Stimulated activated CD4-positive, alpha-beta T cell treated with anti-CD3 and anti-CD28 coated beads, Interleukin-2, amount 100 ng/mL, for 24 hours (primary cell): ENCODE data around the gene SLC6A9.

ENCODE experiments used
- DNase-seq, 2 donors: peaks; one replicate each; pipeline ENCODE4 v3.0.0-alpha.2; 2020

SLC6A9 gene

DNA sequence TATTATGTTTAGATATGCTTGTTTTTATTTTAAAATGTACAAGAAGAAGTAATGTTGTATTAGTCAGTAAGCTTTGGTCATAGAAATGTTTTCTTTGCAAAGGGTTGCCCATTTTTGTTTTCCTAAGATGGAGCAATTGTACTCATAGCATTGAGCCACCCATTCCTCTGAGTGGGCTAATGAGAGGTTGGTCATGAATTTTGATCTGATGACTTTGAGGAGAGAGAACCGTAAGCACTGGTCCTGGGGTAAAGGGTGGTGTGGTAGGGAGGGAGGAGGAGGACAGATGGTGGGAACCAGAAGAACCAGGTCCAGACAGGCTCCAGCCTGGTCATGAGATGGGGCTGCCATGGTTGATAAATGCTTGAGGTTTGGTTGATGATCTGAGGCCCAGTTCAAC, 15.9 kb upstream of the SLC6A9 start:
- DNase-seq: no peak

DNA sequence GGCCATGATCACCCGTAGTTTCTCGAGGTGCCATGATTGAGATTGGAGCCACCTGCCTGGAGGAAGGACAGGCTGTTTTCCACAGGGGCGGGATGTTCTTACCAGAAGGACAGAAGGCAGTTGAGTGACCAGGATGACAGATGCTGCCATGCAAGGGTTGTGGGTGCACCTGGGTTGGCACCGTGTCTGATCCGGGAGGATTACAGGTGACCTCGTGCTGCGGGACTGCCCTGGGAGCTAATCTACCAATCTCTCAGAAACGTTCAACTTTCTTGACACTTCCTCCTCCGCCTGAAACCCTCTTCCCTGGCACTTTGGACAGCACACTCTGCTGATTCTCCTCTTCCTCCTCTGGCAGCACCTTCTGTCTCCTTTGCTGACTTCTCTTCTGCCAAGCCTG, 13.8 kb upstream of the SLC6A9 start:
- no peak for DNase-seq

- DNase-seq: no peak
These were observed 13.0 kb upstream of the SLC6A9 start for GRCh38 chr1:44044071-44044801.

DNA sequence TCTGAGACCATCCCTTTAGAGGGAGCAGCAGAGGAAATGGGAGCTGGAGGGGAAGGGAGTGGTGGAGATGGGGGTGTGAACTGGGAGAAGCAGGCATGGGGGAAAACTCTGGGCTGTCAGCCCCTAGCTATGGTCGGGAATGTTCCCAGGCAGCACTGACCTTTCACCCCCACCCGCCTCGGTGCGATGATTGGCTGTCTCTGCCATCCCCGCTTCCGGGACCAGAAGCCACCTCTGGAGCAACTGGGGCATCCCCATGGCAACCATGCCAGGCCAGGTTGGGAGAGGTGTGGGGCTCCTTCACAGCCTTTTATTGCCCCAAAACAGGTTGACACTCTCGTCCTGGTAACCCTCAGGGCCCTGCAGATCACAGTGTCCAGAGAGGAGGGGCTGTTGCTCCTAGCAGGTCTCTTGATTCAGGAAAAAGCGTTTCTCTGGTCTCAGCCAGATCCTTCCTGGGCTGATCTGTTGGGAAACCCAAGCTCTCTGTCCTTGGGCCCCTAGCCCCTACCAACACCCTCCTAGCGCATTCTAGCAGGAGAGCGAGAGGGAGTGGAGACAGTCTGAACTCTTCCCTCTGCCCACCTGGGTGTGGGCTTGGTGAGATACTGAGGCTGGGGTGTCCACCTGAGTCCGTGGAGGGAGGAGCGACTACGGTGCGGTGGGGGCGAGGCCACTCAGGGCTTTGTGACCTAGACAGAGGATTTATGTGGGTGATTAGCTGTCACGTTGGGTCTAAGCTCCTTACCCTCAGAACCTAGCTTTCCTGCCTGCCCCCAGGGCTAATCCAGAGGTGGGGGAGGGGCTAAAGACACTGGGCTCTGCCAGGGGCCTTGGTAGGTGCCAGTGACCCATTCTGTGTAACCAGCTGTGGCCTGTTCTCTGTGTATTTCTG, 12.2 kb upstream of the SLC6A9 start:
- DNase-seq: no peak

DNA sequence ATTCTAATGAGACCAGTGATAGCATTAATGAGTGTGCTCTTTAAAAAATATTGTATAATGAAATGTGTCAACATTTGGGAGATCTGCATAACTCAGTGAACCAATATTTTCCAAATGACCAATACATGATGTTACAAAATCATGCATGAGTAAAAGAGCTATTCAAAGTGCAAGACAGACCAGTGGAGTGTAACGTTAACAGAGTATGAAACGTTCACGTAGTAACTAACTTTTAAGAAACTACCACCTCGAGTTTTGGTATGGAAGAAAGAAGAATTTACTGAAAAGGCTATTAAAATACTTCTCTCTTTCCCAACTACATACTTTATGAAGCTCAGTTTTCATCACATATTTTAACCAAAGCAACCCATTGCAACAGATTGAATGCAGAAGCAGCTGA, 9.6 kb upstream of the SLC6A9 start:
- no peak for DNase-seq

DNA sequence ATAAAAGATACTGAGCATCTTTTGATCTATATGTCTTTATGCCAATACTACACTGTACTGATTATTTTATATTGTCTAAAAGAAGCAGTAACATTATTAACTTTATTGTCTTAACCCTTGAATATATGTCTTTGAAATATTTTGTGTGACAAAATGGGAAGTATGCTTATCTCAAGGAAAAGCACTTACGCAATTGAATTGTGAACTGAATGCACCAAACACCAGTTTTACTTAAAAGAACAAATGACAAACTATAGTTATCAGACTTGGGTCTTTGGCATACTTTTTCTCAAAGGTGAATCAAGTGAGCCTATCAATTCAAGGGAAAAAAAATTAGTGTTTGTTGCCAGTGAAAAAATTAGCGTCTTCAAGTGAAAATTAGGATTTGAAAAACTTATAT, 9.2 kb upstream of the SLC6A9 start:
- DNase-seq: no peak

DNA sequence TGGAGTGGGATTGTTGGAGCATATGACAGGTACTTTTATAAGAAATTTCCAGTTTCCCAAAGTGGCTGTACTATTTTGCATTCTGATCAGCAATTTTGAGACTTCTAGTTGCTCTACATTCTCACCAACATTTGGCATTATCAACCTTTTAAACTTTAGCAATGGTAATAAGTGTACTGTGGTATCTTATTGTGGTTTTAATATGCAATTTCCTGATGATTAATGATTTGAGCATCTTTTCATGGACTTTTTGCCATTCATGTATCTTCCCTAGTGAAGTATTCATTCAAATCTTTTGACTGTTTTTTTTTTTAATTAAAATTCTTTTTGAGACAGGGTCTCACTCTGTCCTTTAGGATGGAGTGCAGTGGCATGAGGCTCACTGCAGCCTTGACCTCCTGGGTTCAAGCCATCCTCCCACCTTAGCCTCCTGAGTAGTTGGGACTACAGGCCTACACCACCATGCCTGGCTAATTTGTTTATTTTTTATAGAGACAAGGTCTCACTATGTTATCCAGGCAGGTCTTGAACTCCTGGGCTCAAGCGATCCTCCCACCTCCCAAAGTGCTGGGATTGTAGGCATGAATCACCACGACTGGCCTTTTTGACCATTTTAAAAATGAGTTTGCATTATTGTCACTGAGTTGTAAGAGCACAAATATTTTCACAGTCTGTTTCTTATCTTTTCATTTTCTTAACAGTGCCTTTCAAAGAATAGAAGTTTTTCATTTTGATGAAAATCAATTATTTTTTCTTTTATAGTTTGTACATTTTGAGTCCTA, 7.8 kb upstream of the SLC6A9 start:
- DNase-seq: no peak

DNA sequence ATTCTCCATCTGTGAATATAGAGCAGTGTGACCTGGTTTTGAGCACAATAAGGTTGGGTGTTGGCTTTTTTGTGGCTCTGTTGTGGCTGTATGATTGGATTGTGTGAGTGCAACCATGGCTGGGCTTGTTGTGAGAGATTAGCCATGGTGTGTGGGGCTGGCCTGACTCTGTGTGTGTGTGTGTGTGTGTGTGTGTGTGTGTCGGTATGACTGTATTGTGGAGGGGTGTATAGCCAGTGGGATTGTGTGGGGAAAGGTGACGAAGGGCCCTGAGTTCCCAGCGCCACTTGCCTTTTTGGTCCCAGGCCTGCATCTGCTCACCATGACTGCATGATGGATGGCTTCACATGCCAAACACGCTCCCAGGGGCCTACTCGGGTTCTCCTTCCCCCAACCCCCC, 5.9 kb upstream of the SLC6A9 start:
- DNase-seq: no peak

DNA sequence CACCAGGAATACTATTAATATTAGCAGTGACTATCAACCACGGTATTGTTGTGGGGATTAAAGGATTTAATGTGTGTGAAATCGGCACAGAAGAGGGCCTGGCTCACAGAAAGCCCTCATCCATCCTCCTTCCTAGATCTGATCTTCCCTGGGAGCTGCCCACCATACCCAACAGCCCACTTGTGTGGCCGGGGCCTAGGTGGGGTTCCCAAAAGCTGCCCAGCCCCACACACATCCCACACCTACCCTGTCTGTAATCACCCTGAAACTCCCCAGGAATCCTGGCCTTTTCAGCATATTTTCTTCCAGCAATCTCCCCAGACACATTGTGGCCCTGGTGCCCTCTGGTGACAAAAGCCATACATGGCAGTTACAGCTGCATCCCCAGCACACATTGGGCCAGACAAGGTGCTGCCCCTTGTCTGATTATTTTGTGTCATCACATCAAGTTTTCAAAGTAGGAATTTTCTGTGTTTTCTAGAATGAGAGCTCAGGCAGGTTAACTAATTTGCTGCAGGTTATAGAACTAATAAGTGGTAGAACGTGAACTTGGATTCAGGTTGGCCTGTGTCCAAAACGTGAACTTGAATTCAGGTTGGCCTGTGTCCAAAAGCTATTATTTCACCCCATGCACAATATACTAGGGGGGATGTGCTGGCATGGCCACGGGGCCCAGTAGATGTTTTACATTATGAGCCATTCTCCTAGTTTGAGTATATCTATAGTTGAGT, 5.3 kb upstream of the SLC6A9 start:
- DNase-seq: peak; percentile 71 to 74

- DNase-seq: no peak
These were observed 4.6 kb upstream of the SLC6A9 start for GRCh38 chr1:44035726-44036408.

GRCh38 chr1:44034976-44035716, 3.9 kb upstream of the SLC6A9 start:
- no peak for DNase-seq

DNA sequence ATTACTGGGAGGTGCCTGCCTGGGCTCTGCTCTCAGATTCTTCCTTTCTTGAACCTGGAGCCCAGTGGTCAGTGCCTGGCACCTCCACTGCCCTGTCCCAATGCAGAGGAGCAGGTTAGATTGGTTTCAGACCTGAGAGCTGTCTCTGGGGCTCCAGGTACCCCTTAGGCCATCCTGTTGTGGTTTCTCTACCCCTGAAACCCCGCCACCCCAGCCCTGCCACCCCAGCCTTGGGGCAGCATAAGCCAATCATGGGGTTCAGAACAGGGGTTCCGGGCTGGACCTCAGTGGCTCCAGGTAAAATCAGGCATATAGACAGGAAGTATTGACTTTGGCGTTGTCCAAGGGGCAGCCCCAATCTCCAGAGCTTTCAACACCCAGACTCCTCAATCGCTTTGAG, 3.2 kb upstream of the SLC6A9 start:
- no peak for DNase-seq

DNA sequence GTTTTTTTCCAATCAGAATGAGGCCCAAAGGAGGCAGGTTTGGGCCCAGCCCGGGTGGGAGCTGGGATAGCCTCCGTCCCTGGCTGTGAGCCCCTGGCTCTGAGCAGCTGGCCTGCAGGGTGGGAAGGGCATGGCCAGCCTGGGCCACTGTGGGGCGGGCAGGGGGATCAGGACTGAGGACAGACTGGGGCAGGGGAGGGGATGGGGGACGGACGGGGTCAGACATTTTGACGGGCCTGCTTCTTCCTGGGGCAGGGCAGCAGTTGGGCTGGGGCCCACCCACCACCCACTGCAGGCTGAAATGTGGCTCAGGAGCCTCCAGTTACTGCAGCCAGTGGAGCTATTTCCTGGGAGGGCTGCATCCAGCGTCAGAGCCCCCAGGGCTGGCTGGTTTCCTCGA, 2.5 kb upstream of the SLC6A9 start:
- no peak for DNase-seq

- DNase-seq: no peak
These were observed 1.8 kb upstream of the SLC6A9 start for GRCh38 chr1:44033041-44033575.

GRCh38 chr1:44032170-44032790, 1.0 kb upstream of the SLC6A9 start:
- no peak for DNase-seq

GRCh38 chr1:44030605-44031251, 534 bp downstream of the SLC6A9 start:
- DNase-seq: peak; percentile 50 to 59

DNA sequence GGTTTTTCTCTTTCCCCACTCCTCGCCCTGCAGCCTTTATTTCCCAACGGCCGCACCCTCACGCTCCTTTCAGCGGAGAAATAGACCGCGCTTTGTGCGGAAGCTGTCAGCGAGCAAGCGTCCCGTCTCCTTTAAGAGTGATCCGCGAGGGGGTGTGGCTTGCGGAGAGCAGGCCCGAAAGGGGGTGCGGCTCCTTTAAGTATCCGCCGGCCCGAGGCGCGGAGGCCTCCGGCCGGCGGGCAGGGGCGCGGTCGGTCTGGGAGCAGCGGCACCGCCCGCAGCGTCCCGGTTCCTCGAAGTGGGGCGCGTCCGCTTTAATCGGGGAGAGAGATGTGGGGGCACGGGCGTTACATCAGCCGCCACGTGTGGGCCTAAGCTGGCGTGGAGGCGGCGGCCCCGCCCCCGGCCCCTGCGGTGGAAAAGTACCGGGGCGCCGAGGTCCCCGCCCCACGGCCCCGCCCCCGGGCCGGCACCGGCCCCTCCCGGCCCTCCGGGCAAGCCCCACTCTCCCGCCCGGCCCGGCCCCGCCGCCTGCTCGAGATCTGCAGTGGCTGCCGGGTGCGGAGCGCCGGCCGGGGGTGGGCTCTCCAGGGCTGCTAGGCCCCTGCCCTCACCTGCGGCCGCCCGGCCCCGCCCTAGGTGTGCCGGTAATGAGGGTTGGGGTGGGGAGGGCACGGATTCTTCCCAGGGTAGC, 1.2 kb downstream of the SLC6A9 start:
- peak; percentile 90 to 91 for DNase-seq

DNA sequence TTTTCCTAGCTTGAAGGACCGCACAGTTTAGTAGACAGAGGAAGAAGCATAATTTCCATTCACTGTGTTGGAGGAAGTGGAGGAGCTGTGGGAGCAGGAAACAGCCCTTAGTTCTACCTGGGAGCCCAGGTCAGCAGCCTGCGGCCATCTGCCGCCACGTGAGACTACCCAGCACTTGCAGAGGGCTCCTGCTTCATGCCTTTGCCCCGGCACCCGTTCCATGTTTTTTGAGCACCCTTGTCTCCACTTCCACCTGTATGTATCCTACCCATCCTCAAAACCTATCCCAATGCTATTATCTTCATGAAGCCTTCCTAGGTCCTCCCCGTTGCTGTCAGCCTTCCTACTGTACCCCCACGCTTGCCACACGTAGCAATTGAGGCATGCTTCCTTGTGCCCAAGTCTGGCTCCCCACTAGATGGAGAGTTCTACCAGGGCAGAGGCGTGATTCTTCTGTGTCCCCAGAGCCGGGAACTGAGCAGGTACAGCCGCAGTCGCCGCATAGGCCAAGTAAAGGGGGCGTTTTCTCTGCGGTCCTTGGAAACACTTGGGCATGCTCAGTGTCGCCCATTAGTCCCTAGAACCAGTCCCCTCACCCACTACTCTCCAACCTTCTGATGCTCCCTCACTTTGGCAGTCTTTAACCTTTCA, 1.9 kb downstream of the SLC6A9 start:
- no peak for DNase-seq

DNA sequence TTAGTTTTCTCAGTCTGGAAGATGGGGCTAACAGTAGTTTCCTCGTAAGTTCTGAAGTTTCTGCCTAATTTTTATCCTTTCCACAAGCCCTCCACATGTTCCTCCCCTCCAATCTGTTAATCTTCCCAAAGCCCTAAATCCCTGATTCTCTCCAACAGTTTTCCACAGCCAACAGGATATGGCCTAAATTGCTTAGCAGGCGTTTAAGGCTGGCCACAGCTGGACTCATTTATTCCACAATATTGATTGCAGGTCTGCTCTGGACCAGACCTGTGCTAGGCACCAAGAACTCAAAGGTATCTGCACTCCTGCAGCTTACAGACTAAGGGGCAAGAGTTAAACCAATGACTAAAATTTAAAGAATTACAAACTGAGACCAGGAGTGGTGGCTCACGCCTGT, 3.9 kb downstream of the SLC6A9 start:
- no peak for DNase-seq
